ENCODE data around the gene BHLHE41.

GRCh38 chr12:26131936-26132335 lies 7.1 kb upstream of the BHLHE41 start:
- TF ChIP-seq, protein P1, sequence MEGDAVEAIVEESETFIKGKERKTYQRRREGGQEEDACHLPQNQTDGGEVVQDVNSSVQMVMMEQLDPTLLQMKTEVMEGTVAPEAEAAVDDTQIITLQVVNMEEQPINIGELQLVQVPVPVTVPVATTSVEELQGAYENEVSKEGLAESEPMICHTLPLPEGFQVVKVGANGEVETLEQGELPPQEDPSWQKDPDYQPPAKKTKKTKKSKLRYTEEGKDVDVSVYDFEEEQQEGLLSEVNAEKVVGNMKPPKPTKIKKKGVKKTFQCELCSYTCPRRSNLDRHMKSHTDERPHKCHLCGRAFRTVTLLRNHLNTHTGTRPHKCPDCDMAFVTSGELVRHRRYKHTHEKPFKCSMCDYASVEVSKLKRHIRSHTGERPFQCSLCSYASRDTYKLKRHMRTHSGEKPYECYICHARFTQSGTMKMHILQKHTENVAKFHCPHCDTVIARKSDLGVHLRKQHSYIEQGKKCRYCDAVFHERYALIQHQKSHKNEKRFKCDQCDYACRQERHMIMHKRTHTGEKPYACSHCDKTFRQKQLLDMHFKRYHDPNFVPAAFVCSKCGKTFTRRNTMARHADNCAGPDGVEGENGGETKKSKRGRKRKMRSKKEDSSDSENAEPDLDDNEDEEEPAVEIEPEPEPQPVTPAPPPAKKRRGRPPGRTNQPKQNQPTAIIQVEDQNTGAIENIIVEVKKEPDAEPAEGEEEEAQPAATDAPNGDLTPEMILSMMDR (IDR thresholded peaks at IDR 0.05; ENCODE audit: insufficient read depth, low read depth, low read length) = no peak
- TF ChIP-seq EZH2 (IDR thresholded peaks at IDR 0.05; ENCODE audit: insufficient read depth, low read length) = no peak

All from astrocyte (in vitro differentiated cells and primary cell).